Stimulated activated memory B cell treated with anti-CD40 and anti-IgM and Interleukin-4, amounts not matched to agents 10 μg/mL and 1 μg/mL and 100 μg/mL, for 72 hours (primary cell): ENCODE data around the gene DHH.
"Not testable (repeated sequence)": the region's sequence is repeated elsewhere in the genome, so short reads cannot be mapped to it uniquely, and the experiment has no call there.

Experiments used
- ATAC-seq: fragments of 150-1000 bp; cut with Tn5 transposase; 2 replicates; pipeline ENCODE4 v1.10.0; 2021
- H3K27ac Mint-ChIP-seq: one replicate; pipeline ENCODE4 v1.8.0; 2022; ENCODE audit warnings: mild to moderate bottlenecking, mixed read lengths
- H3K27me3 Mint-ChIP-seq: one replicate; pipeline ENCODE4 v1.8.0; 2022; ENCODE audit warnings: mixed read lengths
- H3K36me3 Mint-ChIP-seq: one replicate; pipeline ENCODE4 v1.8.0; 2022; ENCODE audit warnings: mixed read lengths
- H3K4me1 Mint-ChIP-seq: one replicate; pipeline ENCODE4 v1.8.0; 2022; ENCODE audit warnings: mixed read lengths
- H3K4me3 Mint-ChIP-seq: one replicate; pipeline ENCODE4 v1.8.0; 2022; ENCODE audit warnings: mild to moderate bottlenecking, moderate library complexity, mixed read lengths
- H3K9me3 Mint-ChIP-seq: one replicate; pipeline ENCODE4 v1.8.0; 2022; ENCODE audit warnings: mixed read lengths

Gene DHH

GRCh38 chr12:49066120-49066519 lies 28.5 kb downstream of the DHH start:
- H3K4me3 Mint-ChIP-seq, result no peak overlapping the region
- no peak overlapping the region for H3K27ac Mint-ChIP-seq
- H3K9me3 Mint-ChIP-seq, result no peaks in the 10 kb centered on the region
- no peak for ATAC-seq
- H3K27me3 Mint-ChIP-seq, result no peaks in the 10 kb centered on the region
- H3K36me3 Mint-ChIP-seq, result no peaks in the 10 kb centered on the region
- H3K4me1 Mint-ChIP-seq, result peaks cover 29% of the 10 kb centered on the region

- no peak for ATAC-seq
- Mint-ChIP-seq H3K4me1 (peaks cover 26% of the 10 kb centered on the region), H3K36me3 (no peaks in the 10 kb centered on the region), H3K9me3 (no peaks in the 10 kb centered on the region), H3K27me3 (no peaks in the 10 kb centered on the region), H3K4me3 (no peak overlapping the region), H3K27ac (no peak overlapping the region)
Observed at GRCh38 chr12:49064767-49065152, 29.8 kb downstream of the DHH start.

- peaks cover 41% of the 10 kb centered on the region for H3K4me1 Mint-ChIP-seq
- ATAC-seq, H3K36me3 Mint-ChIP-seq: not testable (repeated sequence)
Observed at GRCh38 chr12:49061916-49062315, 32.7 kb downstream of the DHH start.

GRCh38 chr12:49061157-49061650 lies 33.4 kb downstream of the DHH start:
- peak overlapping the region; percentile 97 for H3K27ac Mint-ChIP-seq
- no peaks in the 10 kb centered on the region for H3K27me3 Mint-ChIP-seq
- H3K36me3 Mint-ChIP-seq, result no peaks in the 10 kb centered on the region
- peak; percentile 14 for ATAC-seq
- H3K4me1 Mint-ChIP-seq, result peaks cover 49% of the 10 kb centered on the region
- H3K4me3 Mint-ChIP-seq, result peak overlapping the region; percentile 97
- no peaks in the 10 kb centered on the region for H3K9me3 Mint-ChIP-seq

More at GRCh38 chr12:49061916-49062315, 32.7 kb downstream of the DHH start:
- not testable (repeated sequence) for H3K27me3 Mint-ChIP-seq, H3K9me3 Mint-ChIP-seq, H3K27ac Mint-ChIP-seq
- H3K4me3 Mint-ChIP-seq, result peak overlapping the region; percentile 12

DNA sequence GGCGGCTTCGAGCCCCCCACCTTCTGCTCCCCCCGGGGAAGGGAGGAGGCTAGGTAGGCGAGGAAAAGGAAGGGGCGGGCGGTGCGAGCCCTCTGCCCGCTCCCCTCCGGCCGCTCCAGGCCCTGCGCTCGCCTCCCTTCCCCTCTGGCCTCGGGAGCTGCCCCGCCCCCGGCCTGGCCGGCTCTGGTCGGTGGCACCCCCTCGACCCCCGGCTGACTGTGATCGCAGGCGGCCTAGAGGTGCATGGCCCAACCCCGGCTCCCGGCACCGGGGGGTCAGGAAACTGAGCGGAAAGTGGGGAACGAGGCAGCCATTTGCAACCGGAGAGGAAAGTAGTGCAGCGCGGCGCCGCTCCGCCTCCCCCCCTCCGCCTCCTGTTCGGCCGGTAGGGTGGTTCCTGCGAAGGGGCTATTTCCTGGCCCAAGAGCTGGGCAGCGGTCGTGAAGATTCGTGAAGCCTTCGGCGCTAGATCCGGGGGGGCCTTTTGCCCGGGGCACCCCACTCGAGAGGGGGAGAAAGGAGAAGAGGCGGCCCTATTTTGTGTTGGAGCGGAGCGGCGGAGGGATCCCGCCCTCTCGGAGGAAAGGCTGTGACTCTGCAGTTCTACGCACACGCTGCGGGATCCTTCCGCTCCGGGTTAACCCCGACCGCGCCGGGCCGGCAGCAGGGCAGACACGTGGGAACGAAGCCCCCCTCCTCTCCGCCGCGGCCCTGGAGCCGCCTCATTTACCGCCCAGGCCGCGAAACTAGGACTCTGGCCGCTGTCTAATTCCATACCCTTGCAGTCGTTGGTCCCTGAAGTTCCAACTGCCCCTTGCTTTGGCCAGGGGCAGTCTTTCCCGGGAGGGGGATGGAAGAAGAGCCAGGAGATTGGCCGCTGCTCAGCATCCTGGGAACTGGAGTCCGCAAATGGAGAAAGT lies 34.1 kb downstream of the DHH start, which contains the start of gene KMT2D:
KMT2D (minus strand) TSS at position 558 of the 920 bp plus-strand sequence. CDS start 5,470 bp downstream, outside the sequence.
- H3K27ac Mint-ChIP-seq, result peak within 1 kb of the TSS; percentile 97
- H3K36me3 Mint-ChIP-seq, result peaks cover 6% of the 10 kb centered on the region
- H3K4me1 Mint-ChIP-seq, result peaks cover 56% of the 10 kb centered on the region
- no peaks in the 10 kb centered on the region for H3K27me3 Mint-ChIP-seq
- H3K4me3 Mint-ChIP-seq, result peak within 1 kb of the TSS; percentile 97
- H3K9me3 Mint-ChIP-seq, result no peaks in the 10 kb centered on the region
- peak; percentile 87 for ATAC-seq

- Mint-ChIP-seq H3K9me3 (no peaks in the 10 kb centered on the region), H3K27ac (peak overlapping the region; percentile 97), H3K36me3 (peaks cover 16% of the 10 kb centered on the region), H3K27me3 (no peaks in the 10 kb centered on the region), H3K4me3 (peak overlapping the region; percentile 86), H3K4me1 (peaks cover 65% of the 10 kb centered on the region)
- ATAC-seq, result peak; percentile 31
Observed at GRCh38 chr12:49059299-49060171, 35.1 kb downstream of the DHH start.

DNA sequence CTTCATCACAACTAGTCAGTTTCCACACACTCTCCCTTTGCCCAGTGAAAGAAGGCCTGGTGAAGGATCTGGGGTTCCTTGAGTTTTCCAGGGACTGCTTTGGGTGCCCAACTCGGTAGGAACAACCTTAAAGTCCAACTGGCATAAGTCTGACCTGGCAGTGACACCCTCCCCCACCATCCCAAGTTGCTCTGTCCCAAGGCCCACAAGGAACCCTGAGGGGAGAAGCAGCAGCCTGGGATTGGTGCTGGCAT lies 35.6 kb downstream of the DHH start:
- peaks cover 21% of the 10 kb centered on the region for H3K36me3 Mint-ChIP-seq
- H3K4me3 Mint-ChIP-seq, result peak overlapping the region; percentile 86
- ATAC-seq, result no peak
- H3K4me1 Mint-ChIP-seq, result peaks cover 68% of the 10 kb centered on the region
- no peaks in the 10 kb centered on the region for H3K9me3 Mint-ChIP-seq
- no peaks in the 10 kb centered on the region for H3K27me3 Mint-ChIP-seq
- peak overlapping the region; percentile 83 for H3K27ac Mint-ChIP-seq

- Mint-ChIP-seq H3K4me1 (peaks cover 65% of the 10 kb centered on the region), H3K9me3 (no peaks in the 10 kb centered on the region), H3K36me3 (peaks cover 22% of the 10 kb centered on the region), H3K4me3 (peak overlapping the region; percentile 86), H3K27ac (peak overlapping the region; percentile 83), H3K27me3 (no peaks in the 10 kb centered on the region)
- ATAC-seq, result no peak
Observed at GRCh38 chr12:49058366-49059044, 36.1 kb downstream of the DHH start.

- Mint-ChIP-seq H3K4me3 (peak overlapping the region; percentile 86), H3K9me3 (no peaks in the 10 kb centered on the region), H3K27ac (peak overlapping the region; percentile 83), H3K27me3 (no peaks in the 10 kb centered on the region), H3K4me1 (peaks cover 65% of the 10 kb centered on the region), H3K36me3 (peaks cover 28% of the 10 kb centered on the region)
- no peak for ATAC-seq
Observed at GRCh38 chr12:49057888-49058287, 36.7 kb downstream of the DHH start.

- H3K4me3 Mint-ChIP-seq, result peak overlapping the region; percentile 86
- peaks cover 61% of the 10 kb centered on the region for H3K4me1 Mint-ChIP-seq
- H3K27ac Mint-ChIP-seq, result peak overlapping the region; percentile 83
- no peaks in the 10 kb centered on the region for H3K9me3 Mint-ChIP-seq
- no peaks in the 10 kb centered on the region for H3K27me3 Mint-ChIP-seq
- ATAC-seq, result peak; percentile 76
- H3K36me3 Mint-ChIP-seq, result peaks cover 45% of the 10 kb centered on the region
Observed at GRCh38 chr12:49055978-49056754, 38.4 kb downstream of the DHH start.

DNA sequence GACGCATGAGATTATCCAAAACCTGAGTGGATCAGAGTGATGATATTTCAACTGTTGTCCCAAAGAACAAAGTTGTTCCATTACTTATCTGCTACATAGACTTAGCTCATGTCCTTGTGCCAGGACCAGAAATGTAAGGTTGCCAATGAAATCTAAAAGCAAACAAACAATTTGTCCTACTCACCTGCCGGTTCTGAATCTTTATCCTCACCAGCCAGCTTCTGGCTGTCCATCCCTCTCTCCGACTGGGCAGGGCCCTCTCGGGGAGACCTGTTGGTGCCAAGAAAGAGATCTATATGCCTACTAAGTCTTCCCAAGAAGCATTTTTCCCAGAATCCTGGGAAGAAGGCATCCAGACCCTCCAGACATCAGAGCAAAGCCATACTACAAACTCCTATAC lies 39.5 kb downstream of the DHH start:
- peaks cover 56% of the 10 kb centered on the region for H3K36me3 Mint-ChIP-seq
- H3K4me3 Mint-ChIP-seq, result no peak overlapping the region
- H3K9me3 Mint-ChIP-seq, result no peaks in the 10 kb centered on the region
- no peak overlapping the region for H3K27ac Mint-ChIP-seq
- peaks cover 64% of the 10 kb centered on the region for H3K4me1 Mint-ChIP-seq
- no peaks in the 10 kb centered on the region for H3K27me3 Mint-ChIP-seq
- ATAC-seq, result no peak

DNA sequence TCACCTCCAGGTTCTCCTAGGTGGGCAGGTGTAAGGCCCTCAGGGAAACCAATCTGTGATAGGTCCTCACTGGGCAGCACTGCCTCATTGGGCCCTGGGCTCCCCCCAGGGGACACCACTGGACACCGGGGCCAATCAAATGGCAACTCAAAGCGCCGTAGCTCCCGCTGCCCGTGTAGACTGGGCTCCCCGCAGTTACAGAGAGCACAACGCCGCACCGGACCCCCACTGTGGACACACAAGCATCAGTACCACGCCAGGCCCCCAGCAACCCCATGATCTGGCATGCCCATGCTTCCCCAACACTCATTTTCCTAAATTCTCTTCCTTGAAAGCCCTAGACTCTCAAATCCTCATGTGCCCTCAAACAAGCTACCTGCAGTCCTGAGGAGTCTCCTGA lies 40.1 kb downstream of the DHH start:
- H3K4me1 Mint-ChIP-seq, result peaks cover 64% of the 10 kb centered on the region
- ATAC-seq, result no peak
- no peak overlapping the region for H3K4me3 Mint-ChIP-seq
- H3K9me3 Mint-ChIP-seq, result no peaks in the 10 kb centered on the region
- H3K27me3 Mint-ChIP-seq, result no peaks in the 10 kb centered on the region
- H3K27ac Mint-ChIP-seq, result no peak overlapping the region
- peaks cover 61% of the 10 kb centered on the region for H3K36me3 Mint-ChIP-seq

DNA sequence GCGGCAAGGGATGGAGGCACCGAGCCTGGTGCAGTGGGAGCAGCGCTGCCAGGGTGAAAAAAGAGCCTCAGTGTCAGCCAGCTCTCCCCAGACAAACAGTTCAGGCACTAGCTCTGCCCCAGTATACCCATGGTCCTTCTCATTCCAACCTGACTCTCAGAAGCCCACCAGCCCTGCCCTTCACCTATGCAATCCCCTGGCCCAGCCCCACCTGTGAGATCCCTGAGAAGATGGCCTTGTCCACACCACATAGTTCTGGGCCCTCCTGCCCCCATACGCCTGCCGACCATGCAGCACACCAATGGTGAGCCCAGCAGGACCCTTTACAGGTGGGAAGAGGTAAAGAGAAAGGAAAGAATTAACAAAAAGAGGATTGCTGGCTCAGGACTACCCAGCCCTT lies 40.5 kb downstream of the DHH start:
- Mint-ChIP-seq H3K36me3 (peaks cover 64% of the 10 kb centered on the region), H3K9me3 (no peaks in the 10 kb centered on the region), H3K4me3 (no peak overlapping the region), H3K4me1 (peaks cover 59% of the 10 kb centered on the region), H3K27ac (no peak overlapping the region), H3K27me3 (no peaks in the 10 kb centered on the region)
- ATAC-seq, result no peak

DNA sequence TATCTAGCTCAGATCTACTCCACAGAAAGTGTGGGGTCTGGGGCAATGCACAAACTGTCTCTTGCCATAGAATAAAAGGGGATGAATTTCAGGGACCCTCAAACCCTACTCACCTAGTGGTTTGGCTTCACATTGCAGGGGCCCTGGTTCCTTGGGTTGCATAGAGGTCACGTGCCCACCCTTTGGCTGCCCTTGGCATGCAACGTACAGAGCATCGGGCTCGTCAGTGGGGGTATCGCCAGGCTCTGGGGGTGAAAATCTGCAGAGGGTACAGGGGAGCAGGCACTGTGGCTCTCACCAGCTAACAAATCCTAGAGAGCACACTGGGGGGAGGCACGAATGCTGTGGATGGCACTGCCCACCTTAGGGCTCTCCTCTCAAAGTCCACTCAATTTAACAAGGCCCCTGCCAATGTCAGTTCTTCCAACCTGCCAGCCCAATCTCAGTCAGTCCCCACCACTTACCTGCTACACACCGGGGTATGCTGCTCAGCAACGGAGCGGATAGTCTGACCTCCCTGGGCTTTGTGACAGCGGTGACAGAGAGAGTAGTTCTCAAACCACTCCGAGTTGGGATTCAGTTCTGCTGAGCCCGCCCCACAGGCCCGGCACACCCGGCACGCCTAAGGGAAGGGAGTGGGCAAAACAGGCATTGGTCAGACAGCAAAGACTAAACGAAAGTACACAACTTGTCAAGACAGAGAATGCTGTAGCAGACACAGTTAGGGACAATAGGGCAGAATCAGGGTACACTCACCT lies 42.0 kb downstream of the DHH start:
- Mint-ChIP-seq H3K4me1 (peaks cover 45% of the 10 kb centered on the region), H3K4me3 (no peak overlapping the region), H3K27ac (no peak overlapping the region), H3K27me3 (no peaks in the 10 kb centered on the region), H3K36me3 (peaks cover 79% of the 10 kb centered on the region), H3K9me3 (no peaks in the 10 kb centered on the region)
- no peak for ATAC-seq
